Bronchial epithelial cell (primary cell): ENCODE measurements around the gene CACNA1C. TPM values are rescaled to one million over a fixed set of nuclear protein-coding genes. Genes with fewer than 3 reads are reported as not detected.
A peak's percentile ranks its signal among the peaks of the same experiment; 100 is the strongest.

ENCODE experiments used
- DNase-seq: peaks from one replicate; pipeline ENCODE4 v3.0.0-alpha.2; 2010; ENCODE audit warnings: low read depth
- FAIRE-seq: peaks from 2 replicates; lab custom pipeline; 2011; peaks lifted over from hg19 to GRCh38; lab: Jason Lieb, UNC
- H3K27me3 ChIP-seq: 2 replicates; pipeline ENCODE4 v1.5.1; 2011; ENCODE audit warnings: low read length; ENCODE audit not compliant: control insufficient read depth, insufficient read depth
- H3K36me3 ChIP-seq: 2 replicates; pipeline ENCODE4 v1.5.1; 2011; ENCODE audit warnings: low read length; ENCODE audit not compliant: control insufficient read depth, insufficient read depth
- H3K4me3 ChIP-seq: 2 replicates; pipeline ENCODE4 v1.5.1; 2011; ENCODE audit warnings: mild to moderate bottlenecking, low read depth, low read length, control low read depth
- CTCF ChIP-seq: IDR thresholded peaks from 2 replicates; pipeline ENCODE4 v1.5.1; 2011; ENCODE audit warnings: mild to moderate bottlenecking, moderate library complexity, low read length, control low read depth, inconsistent platforms; ENCODE audit not compliant: insufficient read depth, severe bottlenecking
- total RNA-seq: library from RNA; depleted of rRNA; stranded (reverse); fragments of >200 nt; gene quantifications from 2 replicates; pipeline ENCODE4 v1.2.1, GENCODE V29; 2014

Gene CACNA1C
- total RNA-seq, 1 donor from 2014 or later, result not detected

- Histone ChIP-seq H3K4me3 (no peak overlapping the region), H3K27me3 (no peaks in the 10 kb centered on the region), H3K36me3 (no peaks in the 10 kb centered on the region)
- DNase-seq (no peak), FAIRE-seq (no peak)
- TF ChIP-seq CTCF, result no peak
These were observed 188.2 kb downstream of the CACNA1C start for GRCh38 chr12:2240984-2241383.

GRCh38 chr12:2242216-2242615 is 189.4 kb downstream of the CACNA1C start:
- DNase-seq (no peak), FAIRE-seq (no peak)
- no peaks in the 10 kb centered on the region for H3K36me3 ChIP-seq
- no peak overlapping the region for H3K4me3 ChIP-seq
- H3K27me3 ChIP-seq, result no peaks in the 10 kb centered on the region
- no peak for TF ChIP-seq CTCF

- FAIRE-seq (no peak), DNase-seq (no peak)
- Histone ChIP-seq H3K4me3 (no peak overlapping the region), H3K27me3 (no peaks in the 10 kb centered on the region), H3K36me3 (no peaks in the 10 kb centered on the region)
- TF ChIP-seq CTCF, result no peak
These were observed 190.0 kb downstream of the CACNA1C start for GRCh38 chr12:2242816-2243215.

- Histone ChIP-seq H3K36me3 (no peaks in the 10 kb centered on the region), H3K27me3 (no peaks in the 10 kb centered on the region), H3K4me3 (no peak overlapping the region)
- DNase-seq (no peak), FAIRE-seq (no peak)
- TF ChIP-seq CTCF, result no peak
These were observed 190.5 kb downstream of the CACNA1C start for GRCh38 chr12:2243275-2243674.

- TF ChIP-seq CTCF, result no peak
- Histone ChIP-seq H3K36me3 (no peaks in the 10 kb centered on the region), H3K27me3 (no peaks in the 10 kb centered on the region), H3K4me3 (no peak overlapping the region)
- DNase-seq (peak; percentile 5), FAIRE-seq (no peak)
These were observed 191.4 kb downstream of the CACNA1C start for GRCh38 chr12:2244013-2244861.
